NOMO-1 treated with dmso at 0.1 percent for 144 hours (cell line): Measurements from ENCODE around the gene PRRT2.
A peak's percentile ranks its signal among the peaks of the same experiment; 100 is the strongest.

ENCODE experiments used
- DNase-seq: peaks from one replicate; lab custom pipeline; 2025; ENCODE audit not compliant: unreplicated experiment; lab: John Stamatoyannopoulos, UW

PRRT2 gene

GRCh38 chr16:29858974-29859373 is 47.0 kb downstream of the PRRT2 start:
- DNase-seq = no peak

GRCh38 chr16:29860218-29860617 is 48.2 kb downstream of the PRRT2 start:
- DNase-seq = no peak

- DNase-seq = no peak
These were observed 50.4 kb downstream of the PRRT2 start for GRCh38 chr16:29862383-29862883.

GRCh38 chr16:29862884-29863668 is 51.1 kb downstream of the PRRT2 start, which contains the start of gene CDIPT:
TSS of gene CDIPT (minus strand) at chr16:29863226. CDS start at chr16:29862857, 369 bp downstream.
- DNase-seq = peak; percentile 96

- DNase-seq = no peak
These were observed 51.6 kb downstream of the PRRT2 start for GRCh38 chr16:29863669-29863984.

- no peak for DNase-seq
These were observed 52.2 kb downstream of the PRRT2 start for GRCh38 chr16:29864205-29864604.
